ENCODE data around the gene TACC2. TPM values are rescaled to one million over a fixed set of nuclear protein-coding genes. Genes with fewer than 3 reads are reported as not detected.

Gene TACC2
- total RNA-seq, 1 donor from 2014 or later = not detected

GRCh38 chr10:122245897-122246296, 256.9 kb downstream of the TACC2 start:
- H3K27me3 Mint-ChIP-seq (ENCODE audit: low read depth) = no peaks in the 10 kb centered on the region
- no peak overlapping the region for H3K27ac Mint-ChIP-seq
- H3K9me3 Mint-ChIP-seq = no peaks in the 10 kb centered on the region
- no peak overlapping the region for H3K4me3 Mint-ChIP-seq (ENCODE audit: low read depth)
- H3K36me3 Mint-ChIP-seq (ENCODE audit: low read depth) = no peaks in the 10 kb centered on the region
- DNase-seq (ENCODE audit: low spot score) = no peak
- intact Hi-C loops (cut with micrococcal nuclease) = no loop called here
- H3K4me1 Mint-ChIP-seq (ENCODE audit: low read depth) = no peaks in the 10 kb centered on the region

- H3K36me3 Mint-ChIP-seq (ENCODE audit: low read depth) = no peaks in the 10 kb centered on the region
- H3K4me3 Mint-ChIP-seq (ENCODE audit: low read depth) = no peak overlapping the region
- no peak for DNase-seq (ENCODE audit: low spot score)
- intact Hi-C loops (cut with micrococcal nuclease) = no loop called here
- no peaks in the 10 kb centered on the region for H3K9me3 Mint-ChIP-seq
- no peaks in the 10 kb centered on the region for H3K27me3 Mint-ChIP-seq (ENCODE audit: low read depth)
- H3K4me1 Mint-ChIP-seq (ENCODE audit: low read depth) = no peaks in the 10 kb centered on the region
- H3K27ac Mint-ChIP-seq = no peak overlapping the region
These were observed 258.0 kb downstream of the TACC2 start for GRCh38 chr10:122246830-122247520.

GRCh38 chr10:122248356-122249302, 259.7 kb downstream of the TACC2 start:
- Mint-ChIP-seq H3K9me3 (no peaks in the 10 kb centered on the region), H3K27ac (no peak overlapping the region), H3K27me3 (ENCODE audit: low read depth) (no peaks in the 10 kb centered on the region), H3K36me3 (ENCODE audit: low read depth) (no peaks in the 10 kb centered on the region), H3K4me1 (ENCODE audit: low read depth) (no peaks in the 10 kb centered on the region), H3K4me3 (ENCODE audit: low read depth) (no peak overlapping the region)
- intact Hi-C loops (cut with micrococcal nuclease) = no loop called here
- DNase-seq (ENCODE audit: low spot score) = no peak

- intact Hi-C loops (cut with micrococcal nuclease) = no loop called here
- no peak overlapping the region for H3K4me3 Mint-ChIP-seq (ENCODE audit: low read depth)
- H3K9me3 Mint-ChIP-seq = no peaks in the 10 kb centered on the region
- H3K4me1 Mint-ChIP-seq (ENCODE audit: low read depth) = no peaks in the 10 kb centered on the region
- H3K27me3 Mint-ChIP-seq (ENCODE audit: low read depth) = no peaks in the 10 kb centered on the region
- no peak for DNase-seq (ENCODE audit: low spot score)
- no peaks in the 10 kb centered on the region for H3K36me3 Mint-ChIP-seq (ENCODE audit: low read depth)
- H3K27ac Mint-ChIP-seq = no peak overlapping the region
These were observed 260.4 kb downstream of the TACC2 start for GRCh38 chr10:122249303-122249850.

GRCh38 chr10:122249991-122250750, 261.2 kb downstream of the TACC2 start:
- DNase-seq (ENCODE audit: low spot score) = no peak
- no peaks in the 10 kb centered on the region for H3K9me3 Mint-ChIP-seq
- no peak overlapping the region for H3K4me3 Mint-ChIP-seq (ENCODE audit: low read depth)
- intact Hi-C loops (cut with micrococcal nuclease) = no loop called here
- H3K4me1 Mint-ChIP-seq (ENCODE audit: low read depth) = no peaks in the 10 kb centered on the region
- no peaks in the 10 kb centered on the region for H3K27me3 Mint-ChIP-seq (ENCODE audit: low read depth)
- H3K36me3 Mint-ChIP-seq (ENCODE audit: low read depth) = no peaks in the 10 kb centered on the region
- no peak overlapping the region for H3K27ac Mint-ChIP-seq

- Mint-ChIP-seq H3K36me3 (ENCODE audit: low read depth) (no peaks in the 10 kb centered on the region), H3K4me3 (ENCODE audit: low read depth) (no peak overlapping the region)
These were observed 262.7 kb downstream of the TACC2 start for GRCh38 chr10:122251459-122252255.

GRCh38 chr10:122252805-122253204, 263.8 kb downstream of the TACC2 start:
- no peaks in the 10 kb centered on the region for H3K9me3 Mint-ChIP-seq
- H3K4me1 Mint-ChIP-seq (ENCODE audit: low read depth) = no peaks in the 10 kb centered on the region
- no peak overlapping the region for H3K4me3 Mint-ChIP-seq (ENCODE audit: low read depth)
- H3K27me3 Mint-ChIP-seq (ENCODE audit: low read depth) = no peaks in the 10 kb centered on the region
- DNase-seq (ENCODE audit: low spot score) = no peak
- no peaks in the 10 kb centered on the region for H3K36me3 Mint-ChIP-seq (ENCODE audit: low read depth)
- H3K27ac Mint-ChIP-seq = no peak overlapping the region
- intact Hi-C loops (cut with micrococcal nuclease) = no loop called here

More at GRCh38 chr10:122251459-122252255, 262.7 kb downstream of the TACC2 start:
- Mint-ChIP-seq H3K4me1 (ENCODE audit: low read depth) (no peaks in the 10 kb centered on the region), H3K27ac (no peak overlapping the region), H3K9me3 (no peaks in the 10 kb centered on the region), H3K27me3 (ENCODE audit: low read depth) (no peaks in the 10 kb centered on the region)
- intact Hi-C loops (cut with micrococcal nuclease) = no loop called here
- DNase-seq (ENCODE audit: low spot score) = no peak

- Mint-ChIP-seq H3K4me1 (ENCODE audit: low read depth) (no peaks in the 10 kb centered on the region), H3K27me3 (ENCODE audit: low read depth) (no peaks in the 10 kb centered on the region), H3K9me3 (no peaks in the 10 kb centered on the region), H3K36me3 (ENCODE audit: low read depth) (no peaks in the 10 kb centered on the region), H3K27ac (no peak overlapping the region), H3K4me3 (ENCODE audit: low read depth) (no peak overlapping the region)
- DNase-seq (ENCODE audit: low spot score) = no peak
- intact Hi-C loops (cut with micrococcal nuclease) = no loop called here
These were observed 264.6 kb downstream of the TACC2 start for GRCh38 chr10:122253605-122254004.

GRCh38 chr10:122254831-122255230, 265.9 kb downstream of the TACC2 start:
- Mint-ChIP-seq H3K4me1 (ENCODE audit: low read depth) (no peaks in the 10 kb centered on the region), H3K9me3 (no peaks in the 10 kb centered on the region), H3K27ac (no peak overlapping the region), H3K27me3 (ENCODE audit: low read depth) (no peaks in the 10 kb centered on the region), H3K36me3 (ENCODE audit: low read depth) (no peaks in the 10 kb centered on the region), H3K4me3 (ENCODE audit: low read depth) (no peak overlapping the region)
- intact Hi-C loops (cut with micrococcal nuclease) = no loop called here
- DNase-seq (ENCODE audit: low spot score) = no peak

- Mint-ChIP-seq H3K27me3 (ENCODE audit: low read depth) (no peaks in the 10 kb centered on the region), H3K4me1 (ENCODE audit: low read depth) (no peaks in the 10 kb centered on the region), H3K27ac (no peak overlapping the region), H3K9me3 (no peaks in the 10 kb centered on the region), H3K4me3 (ENCODE audit: low read depth) (no peak overlapping the region), H3K36me3 (ENCODE audit: low read depth) (no peaks in the 10 kb centered on the region)
- intact Hi-C loops (cut with micrococcal nuclease) = no loop called here
- DNase-seq (ENCODE audit: low spot score) = no peak
These were observed 266.7 kb downstream of the TACC2 start for GRCh38 chr10:122255509-122256301.

GRCh38 chr10:122257041-122257440, 268.1 kb downstream of the TACC2 start:
- Mint-ChIP-seq H3K4me1 (ENCODE audit: low read depth) (no peaks in the 10 kb centered on the region), H3K36me3 (ENCODE audit: low read depth) (no peaks in the 10 kb centered on the region), H3K4me3 (ENCODE audit: low read depth) (no peak overlapping the region), H3K27me3 (ENCODE audit: low read depth) (no peaks in the 10 kb centered on the region), H3K27ac (no peak overlapping the region), H3K9me3 (peaks cover 4% of the 10 kb centered on the region)
- DNase-seq (ENCODE audit: low spot score) = no peak
- intact Hi-C loops (cut with micrococcal nuclease) = no loop called here
